CD14-positive monocyte (primary cell): Measurements from ENCODE around the gene SMC5. TPM values are rescaled to one million over a fixed set of nuclear protein-coding genes. Genes with fewer than 3 reads are reported as not detected.

Source experiments
- DNase-seq, 3 donors: peaks; one replicate each; pipeline ENCODE4 v3.0.0-alpha.2; 2011 to 2022
- H2AFZ ChIP-seq: 2 replicates; pipeline ENCODE4 v1.6.0; 2012; ENCODE audit warnings: mild to moderate bottlenecking, low read depth, low read length, inconsistent platforms; ENCODE audit not compliant: insufficient read depth, poor library complexity, severe bottlenecking
- H3K27ac ChIP-seq, 2 donors: 1 replicate in 1 of 2; 2 replicates in 1 of 2; pipeline ENCODE4 v1.5.1; 2012 to 2013; ENCODE audit warnings: low read length in 2 of 2, control low read depth in 1 of 2, inconsistent platforms in 1 of 2, low read depth in 1 of 2, mild to moderate bottlenecking in 1 of 2
- H3K27me3 ChIP-seq, 2 donors: one replicate each; pipeline versions ENCODE4 v1.6.0 to v1.6.1; 2011 to 2013; ENCODE audit warnings: low read length in 2 of 2; ENCODE audit not compliant: control insufficient read depth in 2 of 2, insufficient read depth in 2 of 2
- H3K36me3 ChIP-seq, 2 donors: replicated peaks in 1 of 2; 1 replicate in 1 of 2; 2 replicates in 1 of 2; pipeline versions ENCODE4 v1.5.1 to v1.6.1; 2012 to 2013; ENCODE audit warnings: low read length in 2 of 2, control low read depth in 1 of 2, inconsistent platforms in 1 of 2, mild to moderate bottlenecking in 1 of 2; ENCODE audit not compliant: insufficient read depth in 2 of 2, control insufficient read depth in 1 of 2
- H3K4me1 ChIP-seq, 2 donors: 1 replicate in 1 of 2; 2 replicates in 1 of 2; pipeline versions ENCODE4 v1.5.1 to v1.6.1; 2012 to 2013; ENCODE audit warnings: low read length in 2 of 2, control low read depth in 1 of 2, inconsistent platforms in 1 of 2, mild to moderate bottlenecking in 1 of 2, moderate library complexity in 1 of 2; ENCODE audit not compliant: insufficient read depth in 2 of 2, control insufficient read depth in 1 of 2
- H3K4me2 ChIP-seq: replicated peaks from 2 replicates; pipeline ENCODE3; 2012; ENCODE audit warnings: low read length, moderate library complexity, mild to moderate bottlenecking; ENCODE audit not compliant: poor library complexity, severe bottlenecking; ENCODE audit errors: extremely low read depth
- H3K4me3 ChIP-seq, 3 experiments: fragments of 200-600 bp in 1 of 3; sonication (generic) in 1 of 3; replicated peaks in 1 of 3; 1 replicate in 2 of 3; 2 replicates in 1 of 3; pipeline ENCODE4 v1.5.1; 2011 to 2013; ENCODE audit warnings: low read length in 3 of 3, mild to moderate bottlenecking in 3 of 3, control low read depth in 2 of 3, low read depth in 2 of 3, inconsistent platforms in 1 of 3, moderate library complexity in 1 of 3
- H3K79me2 ChIP-seq: 2 replicates; pipeline ENCODE4 v1.6.0; 2012; ENCODE audit warnings: mild to moderate bottlenecking, control low read depth, inconsistent platforms, low read length, moderate library complexity; ENCODE audit not compliant: insufficient read depth
- H3K9ac ChIP-seq: 2 replicates; pipeline ENCODE4 v1.6.0; 2017; ENCODE audit warnings: low read length, mild to moderate bottlenecking; ENCODE audit not compliant: insufficient read depth, poor library complexity, severe bottlenecking
- H3K9me3 ChIP-seq, 2 donors: replicated peaks in 1 of 2; 1 replicate in 1 of 2; 2 replicates in 1 of 2; pipeline versions ENCODE4 v1.5.1 to v1.6.1; 2012 to 2013; ENCODE audit warnings: low read length in 2 of 2, control low read depth in 1 of 2; ENCODE audit not compliant: control insufficient read depth in 1 of 2, insufficient read depth in 1 of 2
- H4K20me1 ChIP-seq: 2 replicates; pipeline ENCODE4 v1.6.0; 2012; ENCODE audit warnings: mild to moderate bottlenecking, low read length, control low read depth, moderate library complexity; ENCODE audit not compliant: insufficient read depth
- H3K27ac Mint-ChIP-seq, 7 donors: one replicate each; pipeline ENCODE4 v1.8.0; 2020; ENCODE audit warnings: mild to moderate bottlenecking in 7 of 7, mixed read lengths in 7 of 7, moderate library complexity in 6 of 7, inconsistent platforms in 2 of 7
- H3K27me3 Mint-ChIP-seq, 3 donors: one replicate each; pipeline ENCODE4 v1.8.0; 2021 to 2022; ENCODE audit warnings: low read depth in 3 of 3, mild to moderate bottlenecking in 3 of 3, mixed read lengths in 3 of 3, moderate library complexity in 3 of 3, inconsistent platforms in 1 of 3
- H3K36me3 Mint-ChIP-seq, 2 donors: one replicate each; pipeline ENCODE4 v1.8.0; 2020; ENCODE audit warnings: mixed read lengths in 2 of 2, inconsistent platforms in 1 of 2, mild to moderate bottlenecking in 1 of 2
- H3K4me1 Mint-ChIP-seq: one replicate; pipeline ENCODE4 v1.8.0; 2020; ENCODE audit warnings: mild to moderate bottlenecking, mixed read lengths
- H3K4me3 Mint-ChIP-seq, 2 donors: one replicate each; pipeline ENCODE4 v1.8.0; 2020; ENCODE audit warnings: mild to moderate bottlenecking in 2 of 2, mixed read lengths in 2 of 2, moderate library complexity in 1 of 2
- H3K9me3 Mint-ChIP-seq, 7 donors: one replicate each; pipeline ENCODE4 v1.8.0; 2020 to 2022; ENCODE audit warnings: mixed read lengths in 7 of 7, mild to moderate bottlenecking in 6 of 7, moderate library complexity in 6 of 7, inconsistent platforms in 2 of 7
- WGBS: methylation state at CpG from one replicate; pipeline ENCODE4 v1.1.5; 2013; ENCODE audit warnings: missing lambda C conversion rate; ENCODE audit not compliant: insufficient coverage; 5-methylcytosine and 5-hydroxymethylcytosine counted together
- intact Hi-C, 2 donors: fragments of 100-400 bp; cut with micrococcal nuclease; formaldehyde crosslinking; loops; one replicate each; pipeline versions ENCODE4 v1.15.0 to v1.15.1; 2023
- polyA plus RNA-seq, 3 donors: library from polyadenylated mRNA; depleted of rRNA in 1 of 3; unstranded in 2 of 3; stranded (reverse) in 1 of 3; fragments of 300-500 nt in 2 of 3; fragments of >200 nt in 1 of 3; fragmentation: Illumina TruSeq in 2 of 3; gene quantifications; 1 replicate in 2 of 3; 2 replicates in 1 of 3; pipeline ENCODE4 v1.2.3, GENCODE V29; 2012 to 2021
- TF ChIP-seq, protein P1 (sequence below): fragments of 200-600 bp; IDR thresholded peaks from one replicate; pipeline ENCODE4 v1.8.0; 2022; ENCODE audit warnings: antibody characterized with exemption, mild to moderate bottlenecking

Gene SMC5
- polyA plus RNA-seq, 3 donors = 4.9 to 13.6 (median 5.1) TPM

DNA sequence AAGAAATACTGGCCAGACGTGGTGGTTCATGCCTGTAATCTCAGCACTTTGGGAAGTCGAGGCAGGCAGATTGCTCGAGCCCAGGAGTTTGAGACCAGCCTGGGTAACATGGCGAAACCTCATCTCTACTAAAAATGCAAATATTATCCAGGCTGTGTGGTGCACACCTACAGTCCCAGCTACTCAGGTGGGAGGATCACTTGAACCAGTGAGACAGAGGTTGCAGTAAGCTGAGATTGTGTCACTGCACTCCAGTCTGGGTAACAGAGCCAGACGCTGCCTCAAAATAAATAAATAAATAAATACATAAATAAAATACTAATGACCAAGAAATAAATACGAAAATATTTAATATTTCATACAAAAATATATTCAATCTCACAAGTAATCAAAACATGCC is 136.9 kb downstream of the SMC5 start:
- no CpG with 5 or more reads among the region's 6 CpGs for WGBS
- Mint-ChIP-seq H3K9me3 (no peaks in the 10 kb centered on the region), H3K36me3 (peaks cover 0 to 2% of the 10 kb centered on the region in 2 donors), H3K4me3 (no peak overlapping the region), H3K27ac (no peak overlapping the region), H3K27me3 (peaks cover 0 to 2% (median 0%) of the 10 kb centered on the region in 3 donors), H3K4me1 (peaks cover 52% of the 10 kb centered on the region)
- H3K9ac ChIP-seq = no peak overlapping the region
- peaks cover 66% of the 10 kb centered on the region for H3K79me2 ChIP-seq
- no peaks in the 10 kb centered on the region for H3K27me3 ChIP-seq
- peaks cover 56% of the 10 kb centered on the region for H4K20me1 ChIP-seq
- no peak overlapping the region for H2AFZ ChIP-seq
- no peak overlapping the region for H3K4me2 ChIP-seq
- peaks cover 31 to 42% of the 10 kb centered on the region in 2 donors for H3K4me1 ChIP-seq
- H3K27ac ChIP-seq = no peak overlapping the region
- TF ChIP-seq, protein P1, sequence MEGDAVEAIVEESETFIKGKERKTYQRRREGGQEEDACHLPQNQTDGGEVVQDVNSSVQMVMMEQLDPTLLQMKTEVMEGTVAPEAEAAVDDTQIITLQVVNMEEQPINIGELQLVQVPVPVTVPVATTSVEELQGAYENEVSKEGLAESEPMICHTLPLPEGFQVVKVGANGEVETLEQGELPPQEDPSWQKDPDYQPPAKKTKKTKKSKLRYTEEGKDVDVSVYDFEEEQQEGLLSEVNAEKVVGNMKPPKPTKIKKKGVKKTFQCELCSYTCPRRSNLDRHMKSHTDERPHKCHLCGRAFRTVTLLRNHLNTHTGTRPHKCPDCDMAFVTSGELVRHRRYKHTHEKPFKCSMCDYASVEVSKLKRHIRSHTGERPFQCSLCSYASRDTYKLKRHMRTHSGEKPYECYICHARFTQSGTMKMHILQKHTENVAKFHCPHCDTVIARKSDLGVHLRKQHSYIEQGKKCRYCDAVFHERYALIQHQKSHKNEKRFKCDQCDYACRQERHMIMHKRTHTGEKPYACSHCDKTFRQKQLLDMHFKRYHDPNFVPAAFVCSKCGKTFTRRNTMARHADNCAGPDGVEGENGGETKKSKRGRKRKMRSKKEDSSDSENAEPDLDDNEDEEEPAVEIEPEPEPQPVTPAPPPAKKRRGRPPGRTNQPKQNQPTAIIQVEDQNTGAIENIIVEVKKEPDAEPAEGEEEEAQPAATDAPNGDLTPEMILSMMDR = no peak
- H3K9me3 ChIP-seq = no peaks in the 10 kb centered on the region
- intact Hi-C loops = no loop called here
- no peak for DNase-seq
- no peak overlapping the region for H3K4me3 ChIP-seq
- no peaks in the 10 kb centered on the region for H3K36me3 ChIP-seq

DNA sequence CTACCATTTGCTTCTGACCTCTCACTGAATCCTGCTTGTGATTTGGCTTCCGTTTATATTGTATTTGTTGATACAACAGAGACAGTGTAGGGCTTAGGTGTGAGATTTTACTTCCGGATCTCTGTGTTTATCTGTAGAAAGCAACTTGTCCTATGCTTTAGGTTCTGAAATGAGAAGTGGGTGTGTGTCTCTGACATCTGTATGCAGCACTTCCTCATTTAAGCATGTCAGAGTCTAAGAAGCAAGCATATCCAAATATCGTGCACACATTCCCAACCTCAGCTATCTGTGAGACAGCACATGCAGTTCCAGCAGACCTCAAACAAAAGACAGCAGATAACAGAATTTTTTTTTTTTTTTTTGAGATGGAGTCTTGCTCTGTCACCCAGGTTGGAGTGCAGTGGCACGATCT is 139.4 kb downstream of the SMC5 start:
- intact Hi-C loops = no loop called here
- H3K9ac ChIP-seq = no peak overlapping the region
- H3K79me2 ChIP-seq = peaks cover 71% of the 10 kb centered on the region
- H3K9me3 ChIP-seq = no peaks in the 10 kb centered on the region
- no peaks in the 10 kb centered on the region for H3K36me3 ChIP-seq
- H3K27me3 ChIP-seq = no peaks in the 10 kb centered on the region
- peak overlapping the region; percentile 15 to 83 (median 68) for H3K27ac Mint-ChIP-seq
- no peak overlapping the region for H2AFZ ChIP-seq
- no peaks in the 10 kb centered on the region for H3K9me3 Mint-ChIP-seq
- peaks cover 0 to 2% (median 0%) of the 10 kb centered on the region in 3 donors for H3K27me3 Mint-ChIP-seq
- peaks cover 24 to 25% of the 10 kb centered on the region in 2 donors for H3K4me1 ChIP-seq
- H3K36me3 Mint-ChIP-seq = peaks cover 0 to 2% of the 10 kb centered on the region in 2 donors
- peaks cover 37% of the 10 kb centered on the region for H4K20me1 ChIP-seq
- H3K4me2 ChIP-seq = peak overlapping the region; percentile 35
- peak overlapping the region in 1 of 3 experiments; percentile 17 for H3K4me3 ChIP-seq
- peak overlapping the region; percentile 39 to 40 for H3K4me3 Mint-ChIP-seq
- TF ChIP-seq, protein P1 = no peak
- WGBS = no CpG with 5 or more reads among the region's 4 CpGs
- peak overlapping the region in 1 of 2 donors; percentile 51 for H3K27ac ChIP-seq
- H3K4me1 Mint-ChIP-seq = peaks cover 30% of the 10 kb centered on the region
- DNase-seq = peak; percentile 60 to 71 (median 62)
